Measurements from ENCODE around the gene GADD45GIP1. TPM values are rescaled to one million over a fixed set of nuclear protein-coding genes. Genes with fewer than 3 reads are reported as not detected.
A peak's percentile ranks its signal among the peaks of the same experiment; 100 is the strongest.

GADD45GIP1 gene
- total RNA-seq, 1 experiment from 2014 or later, result 20.0 TPM

GRCh38 chr19:12997967-12998940 lies 41.2 kb upstream of the GADD45GIP1 start:
- TSS peak; percentile 66 for BruUV-seq (replicated peaks)
- CTCF ChIA-PET, result no interaction called here

GRCh38 chr19:12997179-12997966 lies 40.4 kb upstream of the GADD45GIP1 start:
- no TSS peak for BruUV-seq (replicated peaks)
- Mint-ChIP-seq H3K4me3 (ENCODE audit: low read depth, unreplicated experiment) (peak overlapping the region; percentile 87), H3K27me3 (ENCODE audit: unreplicated experiment) (peaks cover 14% of the 10 kb centered on the region), H3K27ac (ENCODE audit: unreplicated experiment) (no peak overlapping the region), H3K36me3 (ENCODE audit: insufficient read depth, unreplicated experiment) (peaks cover 15% of the 10 kb centered on the region), H3K9me3 (ENCODE audit: low read depth, unreplicated experiment) (no peaks in the 10 kb centered on the region), H3K4me1 (ENCODE audit: low read depth, unreplicated experiment) (peaks cover 8% of the 10 kb centered on the region)
- no peak for DNase-seq
- CTCF ChIA-PET, result interaction anchor here (1.1 kb wide), 1 partner anchor 64 kb away, joined by 3 read pairs; no protein-coding TSS in a partner anchor
- no peak for TF ChIP-seq CTCF (IDR thresholded peaks at IDR 0.05; ENCODE audit: unreplicated experiment)
- intact Hi-C loops (cut with micrococcal nuclease; ENCODE audit: unreplicated experiment), result no loop called here

More at GRCh38 chr19:12997967-12998940, 41.2 kb upstream of the GADD45GIP1 start:
- Mint-ChIP-seq H3K4me3 (ENCODE audit: low read depth, unreplicated experiment) (no peak overlapping the region), H3K27ac (ENCODE audit: unreplicated experiment) (no peak overlapping the region), H3K36me3 (ENCODE audit: insufficient read depth, unreplicated experiment) (peaks cover 15% of the 10 kb centered on the region), H3K27me3 (ENCODE audit: unreplicated experiment) (peaks cover 14% of the 10 kb centered on the region), H3K9me3 (ENCODE audit: low read depth, unreplicated experiment) (no peaks in the 10 kb centered on the region), H3K4me1 (ENCODE audit: low read depth, unreplicated experiment) (peaks cover 8% of the 10 kb centered on the region)
- DNase-seq, result no peak
- TF ChIP-seq CTCF (IDR thresholded peaks at IDR 0.05; ENCODE audit: unreplicated experiment), result no peak
- intact Hi-C loops (cut with micrococcal nuclease; ENCODE audit: unreplicated experiment), result no loop called here

- intact Hi-C loops (cut with micrococcal nuclease; ENCODE audit: unreplicated experiment), result no loop called here
- H3K4me1 Mint-ChIP-seq (ENCODE audit: low read depth, unreplicated experiment), result peaks cover 8% of the 10 kb centered on the region
- H3K36me3 Mint-ChIP-seq (ENCODE audit: insufficient read depth, unreplicated experiment), result peaks cover 15% of the 10 kb centered on the region
- no peak for TF ChIP-seq CTCF (IDR thresholded peaks at IDR 0.05; ENCODE audit: unreplicated experiment)
- peaks cover 14% of the 10 kb centered on the region for H3K27me3 Mint-ChIP-seq (ENCODE audit: unreplicated experiment)
- BruUV-seq (replicated peaks), result no TSS peak
- H3K4me3 Mint-ChIP-seq (ENCODE audit: low read depth, unreplicated experiment), result peak overlapping the region; percentile 87
- DNase-seq, result no peak
- CTCF ChIA-PET, result interaction anchor here (1.1 kb wide), 1 partner anchor 65 kb away, joined by 3 read pairs; no protein-coding TSS in a partner anchor
- no peak overlapping the region for H3K27ac Mint-ChIP-seq (ENCODE audit: unreplicated experiment)
- no peaks in the 10 kb centered on the region for H3K9me3 Mint-ChIP-seq (ENCODE audit: low read depth, unreplicated experiment)
These were observed 39.5 kb upstream of the GADD45GIP1 start for GRCh38 chr19:12996406-12997094.
